Osteocyte (in vitro differentiated cells): Measurements from ENCODE around the gene ADAMTS7. TPM values are rescaled to one million over a fixed set of nuclear protein-coding genes. Genes with fewer than 3 reads are reported as not detected.
"Not testable (repeated sequence)": the region's sequence is repeated elsewhere in the genome, so short reads cannot be mapped to it uniquely, and the experiment has no call there.

Experiments
- DNase-seq: peaks from one replicate; pipeline ENCODE4 v3.0.0; 2021; ENCODE audit warnings: mixed read lengths; ENCODE audit not compliant: unreplicated experiment; ENCODE audit errors: extremely low spot score
- H3K27ac Mint-ChIP-seq: one replicate; pipeline ENCODE4 v1.8.0; 2021; ENCODE audit warnings: mild to moderate bottlenecking, mixed read lengths; ENCODE audit not compliant: unreplicated experiment
- H3K27me3 Mint-ChIP-seq: one replicate; pipeline ENCODE4 v1.8.0; 2021; ENCODE audit warnings: mixed read lengths; ENCODE audit not compliant: unreplicated experiment
- H3K36me3 Mint-ChIP-seq: one replicate; pipeline ENCODE4 v1.8.0; 2021; ENCODE audit warnings: mixed read lengths; ENCODE audit not compliant: unreplicated experiment
- H3K4me1 Mint-ChIP-seq: one replicate; pipeline ENCODE4 v1.8.0; 2021; ENCODE audit warnings: mixed read lengths; ENCODE audit not compliant: unreplicated experiment
- H3K4me3 Mint-ChIP-seq: one replicate; pipeline ENCODE4 v1.8.0; 2021; ENCODE audit warnings: mild to moderate bottlenecking, moderate library complexity, mixed read lengths; ENCODE audit not compliant: unreplicated experiment
- H3K9me3 Mint-ChIP-seq: one replicate; pipeline ENCODE4 v1.8.0; 2021; ENCODE audit warnings: mixed read lengths; ENCODE audit not compliant: unreplicated experiment
- CTCF ChIP-seq: fragments of 200-600 bp; sonication (generic); IDR thresholded peaks from 2 replicates; pipeline ENCODE4 v1.5.0; 2021; ENCODE audit warnings: antibody characterized with exemption, mild to moderate bottlenecking, moderate library complexity
- total RNA-seq: library from RNA; stranded (reverse); gene quantifications from 2 replicates; pipeline ENCODE4 v1.2.1, GENCODE V29; 2021

Gene ADAMTS7
- total RNA-seq, 1 donor from 2014 or later: 193 TPM

- no peak for TF ChIP-seq CTCF
- Mint-ChIP-seq H3K4me3 (no peak overlapping the region), H3K27me3 (no peaks in the 10 kb centered on the region), H3K36me3 (peaks cover 19% of the 10 kb centered on the region), H3K27ac (no peak overlapping the region), H3K4me1 (peaks cover 2% of the 10 kb centered on the region), H3K9me3 (no peaks in the 10 kb centered on the region)
- DNase-seq: no peak
Observed at GRCh38 chr15:78768531-78769408, 42.5 kb downstream of the ADAMTS7 start.

- no peak overlapping the region for H3K4me3 Mint-ChIP-seq
- H3K27me3 Mint-ChIP-seq: no peaks in the 10 kb centered on the region
- H3K27ac Mint-ChIP-seq: no peak overlapping the region
- H3K4me1 Mint-ChIP-seq: peaks cover 5% of the 10 kb centered on the region
- no peak for DNase-seq
- no peaks in the 10 kb centered on the region for H3K9me3 Mint-ChIP-seq
- H3K36me3 Mint-ChIP-seq: peaks cover 22% of the 10 kb centered on the region
- TF ChIP-seq CTCF: no peak
Observed at GRCh38 chr15:78768096-78768495, 43.2 kb downstream of the ADAMTS7 start.

- Mint-ChIP-seq H3K9me3 (no peaks in the 10 kb centered on the region), H3K4me3 (no peak overlapping the region), H3K4me1 (peaks cover 5% of the 10 kb centered on the region), H3K27me3 (no peaks in the 10 kb centered on the region), H3K36me3 (peaks cover 20% of the 10 kb centered on the region), H3K27ac (no peak overlapping the region)
- DNase-seq: no peak
- no peak for TF ChIP-seq CTCF
Observed at GRCh38 chr15:78767331-78767951, 43.8 kb downstream of the ADAMTS7 start.

- not testable (repeated sequence) for H3K27ac Mint-ChIP-seq
- peaks cover 14% of the 10 kb centered on the region for H3K36me3 Mint-ChIP-seq
Observed at GRCh38 chr15:78766641-78767071, 44.6 kb downstream of the ADAMTS7 start.

GRCh38 chr15:78766041-78766440 is 45.2 kb downstream of the ADAMTS7 start:
- TF ChIP-seq CTCF: no peak
- Mint-ChIP-seq H3K4me1 (peaks cover 11% of the 10 kb centered on the region), H3K27ac (no peak overlapping the region)

More at GRCh38 chr15:78766641-78767071, 44.6 kb downstream of the ADAMTS7 start:
- not testable (repeated sequence) for H3K9me3 Mint-ChIP-seq, H3K4me1 Mint-ChIP-seq, DNase-seq, H3K27me3 Mint-ChIP-seq, H3K4me3 Mint-ChIP-seq

GRCh38 chr15:78765154-78765860 is 46.0 kb downstream of the ADAMTS7 start:
- not testable (repeated sequence) for DNase-seq, H3K9me3 Mint-ChIP-seq, H3K27me3 Mint-ChIP-seq, H3K4me3 Mint-ChIP-seq, H3K27ac Mint-ChIP-seq
- Mint-ChIP-seq H3K4me1 (peaks cover 18% of the 10 kb centered on the region), H3K36me3 (peaks cover 11% of the 10 kb centered on the region)

More at GRCh38 chr15:78766041-78766440, 45.2 kb downstream of the ADAMTS7 start:
- no peak for DNase-seq
- H3K4me3 Mint-ChIP-seq: no peak overlapping the region
- no peaks in the 10 kb centered on the region for H3K9me3 Mint-ChIP-seq
- H3K36me3 Mint-ChIP-seq: peaks cover 14% of the 10 kb centered on the region
- no peaks in the 10 kb centered on the region for H3K27me3 Mint-ChIP-seq

- H3K36me3 Mint-ChIP-seq: peaks cover 11% of the 10 kb centered on the region
- H3K27ac Mint-ChIP-seq, H3K4me3 Mint-ChIP-seq, H3K9me3 Mint-ChIP-seq, DNase-seq, H3K27me3 Mint-ChIP-seq: not testable (repeated sequence)
- peaks cover 26% of the 10 kb centered on the region for H3K4me1 Mint-ChIP-seq
Observed at GRCh38 chr15:78764340-78765153, 46.7 kb downstream of the ADAMTS7 start.
